ENCODE data around the gene CAMTA1.

Gene CAMTA1

DNA sequence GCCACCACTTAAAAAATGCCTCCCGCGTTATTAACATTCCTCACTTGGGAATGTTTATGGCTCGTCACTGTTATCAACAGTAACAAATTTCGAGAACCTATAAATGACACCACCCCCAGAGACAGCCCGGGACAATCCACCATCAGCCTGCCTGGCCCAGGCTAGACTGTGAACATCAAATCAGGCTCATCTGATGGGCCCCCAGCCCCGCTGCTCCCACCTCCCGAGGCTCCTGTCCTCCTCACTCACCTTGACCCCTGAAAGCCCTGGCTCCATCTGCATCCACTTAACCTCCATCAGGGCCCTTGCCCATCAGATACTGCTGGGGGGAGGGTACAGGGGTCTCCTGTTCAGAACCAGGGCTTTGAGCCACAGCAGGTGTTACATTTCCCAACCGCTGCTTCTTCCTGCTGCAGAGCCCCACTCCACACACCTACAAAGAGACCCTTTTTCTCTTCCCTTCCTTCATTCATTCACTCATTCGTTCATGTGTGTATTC, 829.4 kb downstream of the CAMTA1 start:
- TF ChIP-seq, protein P1, sequence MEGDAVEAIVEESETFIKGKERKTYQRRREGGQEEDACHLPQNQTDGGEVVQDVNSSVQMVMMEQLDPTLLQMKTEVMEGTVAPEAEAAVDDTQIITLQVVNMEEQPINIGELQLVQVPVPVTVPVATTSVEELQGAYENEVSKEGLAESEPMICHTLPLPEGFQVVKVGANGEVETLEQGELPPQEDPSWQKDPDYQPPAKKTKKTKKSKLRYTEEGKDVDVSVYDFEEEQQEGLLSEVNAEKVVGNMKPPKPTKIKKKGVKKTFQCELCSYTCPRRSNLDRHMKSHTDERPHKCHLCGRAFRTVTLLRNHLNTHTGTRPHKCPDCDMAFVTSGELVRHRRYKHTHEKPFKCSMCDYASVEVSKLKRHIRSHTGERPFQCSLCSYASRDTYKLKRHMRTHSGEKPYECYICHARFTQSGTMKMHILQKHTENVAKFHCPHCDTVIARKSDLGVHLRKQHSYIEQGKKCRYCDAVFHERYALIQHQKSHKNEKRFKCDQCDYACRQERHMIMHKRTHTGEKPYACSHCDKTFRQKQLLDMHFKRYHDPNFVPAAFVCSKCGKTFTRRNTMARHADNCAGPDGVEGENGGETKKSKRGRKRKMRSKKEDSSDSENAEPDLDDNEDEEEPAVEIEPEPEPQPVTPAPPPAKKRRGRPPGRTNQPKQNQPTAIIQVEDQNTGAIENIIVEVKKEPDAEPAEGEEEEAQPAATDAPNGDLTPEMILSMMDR (IDR thresholded peaks at IDR 0.05; ENCODE audit: low read depth, low read length, missing control alignments) = no peak
- no peak for DNase-seq (ENCODE audit: low read depth)
- H3K4me3 ChIP-seq (ENCODE audit: low read depth, low read length) = no peak overlapping the region

DNA sequence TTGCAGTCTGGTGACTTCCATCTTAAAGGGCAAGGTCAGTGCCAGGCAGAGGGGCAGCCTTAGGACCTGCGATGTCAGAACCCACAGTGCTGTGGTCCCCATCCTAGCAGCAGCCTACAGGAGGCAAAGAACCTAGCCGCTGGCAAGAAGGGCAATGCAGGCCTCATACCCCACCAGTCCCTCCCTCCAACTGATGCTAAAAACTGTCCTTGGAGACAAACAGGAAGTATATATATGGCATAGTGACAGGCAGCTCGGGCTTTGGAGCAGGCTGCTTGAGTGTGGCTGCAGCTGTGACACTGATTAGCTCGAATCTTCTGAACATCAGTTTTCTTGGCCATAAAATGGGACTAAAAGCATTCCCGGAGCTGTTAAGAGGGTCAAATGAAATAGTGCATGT, 829.9 kb downstream of the CAMTA1 start:
- no peak overlapping the region for H3K4me3 ChIP-seq (ENCODE audit: low read depth, low read length)
- TF ChIP-seq, protein P1 (IDR thresholded peaks at IDR 0.05; ENCODE audit: low read depth, low read length, missing control alignments) = no peak
- no peak for DNase-seq (ENCODE audit: low read depth)

DNA sequence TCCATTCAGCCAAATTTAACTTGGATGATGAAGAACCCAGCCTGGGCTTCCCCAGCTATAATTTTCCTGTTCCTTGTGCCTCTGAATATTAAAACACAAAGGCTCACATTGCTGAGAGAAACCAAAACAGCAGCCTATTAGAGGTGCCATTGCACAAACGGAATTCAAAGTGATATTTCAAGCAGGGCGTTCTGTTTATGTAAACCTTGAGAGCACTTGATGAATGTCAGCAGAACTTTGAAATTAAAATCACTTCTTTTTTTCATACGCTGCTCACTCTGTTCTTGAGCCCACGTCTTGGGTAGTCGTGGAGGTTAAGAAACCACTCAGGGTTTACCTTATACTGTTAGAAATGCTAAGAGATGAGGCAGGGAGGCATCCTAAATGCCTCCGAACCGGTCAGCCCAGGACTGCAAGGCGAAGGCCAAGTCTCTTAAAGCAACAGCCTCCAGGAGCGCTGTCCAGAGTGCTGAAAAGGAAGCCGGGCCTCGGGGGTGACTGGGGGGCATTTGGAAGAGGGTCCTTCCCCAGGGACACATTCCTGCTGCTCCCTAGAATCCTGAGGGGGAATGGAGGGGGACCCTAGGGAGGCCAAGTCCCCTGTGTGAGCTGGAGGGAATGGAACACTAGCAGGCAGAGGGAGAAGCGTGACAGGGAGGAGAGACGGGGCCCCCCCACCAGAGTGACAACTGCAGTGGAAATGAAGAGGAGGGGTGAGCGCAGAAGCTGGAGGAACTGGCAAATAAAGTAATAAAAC, 831.0 kb downstream of the CAMTA1 start:
- TF ChIP-seq, protein P1 (IDR thresholded peaks at IDR 0.05; ENCODE audit: low read depth, low read length, missing control alignments) = no peak
- H3K4me3 ChIP-seq (ENCODE audit: low read depth, low read length) = no peak overlapping the region
- DNase-seq (ENCODE audit: low read depth) = no peak

DNA sequence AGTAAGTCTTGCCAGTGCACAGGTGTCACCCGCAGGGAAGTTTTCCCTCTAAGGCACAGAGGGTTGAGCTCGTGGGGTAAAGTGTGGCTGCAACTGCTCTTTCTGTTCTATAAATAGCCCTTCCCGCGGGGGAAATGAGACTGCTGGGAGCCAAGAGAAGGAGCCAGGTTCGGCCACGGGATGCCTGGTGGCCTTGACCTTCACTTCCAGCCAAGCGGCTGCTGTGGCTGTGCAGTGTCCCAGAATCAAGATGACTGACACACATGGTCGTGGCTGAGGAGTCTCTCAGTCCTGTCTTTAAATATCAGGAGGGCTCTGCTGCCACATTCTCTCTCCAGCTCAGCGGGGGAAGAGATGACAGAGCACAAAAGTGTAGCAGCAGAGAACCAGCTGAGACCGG, 831.7 kb downstream of the CAMTA1 start:
- TF ChIP-seq, protein P1 (IDR thresholded peaks at IDR 0.05; ENCODE audit: low read depth, low read length, missing control alignments) = no peak
- DNase-seq (ENCODE audit: low read depth) = no peak
- H3K4me3 ChIP-seq (ENCODE audit: low read depth, low read length) = no peak overlapping the region

DNA sequence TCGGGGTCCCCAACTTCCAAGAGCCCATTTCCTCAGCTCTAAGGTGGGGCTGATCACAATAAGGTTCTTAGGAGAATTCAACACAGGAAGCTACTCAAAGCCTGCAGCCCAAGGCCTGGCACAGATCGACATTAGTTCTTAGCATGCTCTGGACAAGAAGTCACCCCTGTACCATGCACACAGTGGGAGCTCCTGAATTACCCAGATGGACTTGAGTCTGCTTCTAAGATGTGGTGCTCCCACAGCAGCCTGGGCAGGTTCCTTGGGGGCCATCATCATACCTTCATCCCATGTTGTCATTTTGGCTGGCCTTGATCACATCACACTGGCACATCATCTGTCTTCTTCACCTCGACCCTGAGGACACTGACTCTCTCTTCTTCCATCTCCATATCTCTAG, 832.6 kb downstream of the CAMTA1 start:
- no peak for DNase-seq (ENCODE audit: low read depth)
- H3K4me3 ChIP-seq (ENCODE audit: low read depth, low read length) = no peak overlapping the region
- TF ChIP-seq, protein P1 (IDR thresholded peaks at IDR 0.05; ENCODE audit: low read depth, low read length, missing control alignments) = no peak

DNA sequence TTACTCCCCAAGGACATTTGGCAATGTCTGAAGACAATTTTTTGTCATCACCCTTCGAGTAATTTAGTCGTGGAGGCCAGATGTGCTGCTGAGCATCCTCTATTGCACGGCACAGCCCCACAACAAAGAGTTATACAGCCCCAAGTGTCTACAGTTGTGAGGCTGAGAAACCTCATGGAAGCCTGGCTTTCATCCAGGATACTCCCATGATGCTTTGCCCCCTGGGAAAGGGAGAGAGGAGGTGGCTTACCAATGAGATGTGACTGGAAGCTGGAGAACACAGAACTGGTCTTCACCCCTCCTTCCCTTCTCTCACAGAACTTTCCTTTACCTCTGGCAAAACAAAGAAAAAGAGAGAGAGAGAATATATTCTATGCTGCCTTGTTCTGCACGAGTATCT, 834.9 kb downstream of the CAMTA1 start:
- TF ChIP-seq, protein P1 (IDR thresholded peaks at IDR 0.05; ENCODE audit: low read depth, low read length, missing control alignments) = no peak
- no peak for DNase-seq (ENCODE audit: low read depth)

More for the DNA sequence above, 834.9 kb downstream of the CAMTA1 start:
- no peak overlapping the region for H3K4me3 ChIP-seq (ENCODE audit: low read depth, low read length)

Data from GM12864 (cell line).